HG03060 (cell line): ENCODE data around the gene PLCB1.

Experiments used
- ATAC-seq: cut with Tn5 transposase; IDR thresholded peaks from one replicate; pipeline ENCODE4 v1.9.1; 2021; ENCODE audit warnings: low read depth, moderate number of reproducible peaks; ENCODE audit not compliant: unreplicated experiment

Gene PLCB1

DNA sequence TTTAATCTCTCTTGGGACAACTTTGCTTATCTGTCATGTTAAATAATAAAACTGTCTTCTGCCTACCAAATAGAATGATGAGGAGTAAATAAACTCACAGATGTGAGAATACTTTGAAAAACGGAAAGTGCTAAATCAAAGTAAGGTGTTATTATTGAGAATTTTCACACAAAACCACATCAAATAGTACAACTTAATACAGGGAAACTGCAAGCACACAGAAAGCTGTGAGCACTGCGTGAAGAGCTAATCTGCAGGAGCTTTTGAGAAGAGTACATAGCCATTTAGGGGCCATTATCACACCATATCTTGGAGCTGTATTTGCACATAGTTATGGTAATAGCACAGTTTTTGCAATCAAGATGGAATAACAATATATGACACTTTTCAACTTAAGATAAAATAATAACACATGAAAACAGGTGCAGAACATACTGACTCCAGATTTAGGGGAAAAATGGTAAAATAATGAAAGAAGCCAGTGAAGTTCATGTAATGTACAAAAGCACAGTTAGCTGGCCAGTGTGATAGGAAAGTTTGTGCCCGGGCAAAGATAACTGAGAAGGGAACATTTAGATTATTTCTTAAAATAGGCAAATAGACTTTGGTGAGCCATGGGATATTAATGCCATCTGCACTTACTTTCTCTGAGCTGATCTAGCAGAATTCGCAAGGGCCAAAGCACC is 538.3 kb downstream of the PLCB1 start:
- no peak for ATAC-seq

DNA sequence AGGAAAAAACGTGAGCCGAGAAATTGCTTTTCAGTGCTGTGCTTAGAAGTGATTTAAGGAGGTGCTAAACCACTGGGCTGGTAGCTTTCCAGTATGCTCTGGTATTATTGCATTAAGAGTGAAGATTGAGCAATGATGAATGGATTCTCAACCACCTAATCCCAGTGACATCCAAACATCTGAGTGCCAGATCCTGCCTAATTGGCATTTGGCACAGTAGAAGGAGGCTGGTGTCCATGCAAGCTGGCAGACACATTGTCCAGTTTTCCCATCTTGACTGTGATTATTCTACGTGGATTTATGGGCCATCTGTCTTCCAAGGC is 538.8 kb downstream of the PLCB1 start:
- ATAC-seq = no peak

DNA sequence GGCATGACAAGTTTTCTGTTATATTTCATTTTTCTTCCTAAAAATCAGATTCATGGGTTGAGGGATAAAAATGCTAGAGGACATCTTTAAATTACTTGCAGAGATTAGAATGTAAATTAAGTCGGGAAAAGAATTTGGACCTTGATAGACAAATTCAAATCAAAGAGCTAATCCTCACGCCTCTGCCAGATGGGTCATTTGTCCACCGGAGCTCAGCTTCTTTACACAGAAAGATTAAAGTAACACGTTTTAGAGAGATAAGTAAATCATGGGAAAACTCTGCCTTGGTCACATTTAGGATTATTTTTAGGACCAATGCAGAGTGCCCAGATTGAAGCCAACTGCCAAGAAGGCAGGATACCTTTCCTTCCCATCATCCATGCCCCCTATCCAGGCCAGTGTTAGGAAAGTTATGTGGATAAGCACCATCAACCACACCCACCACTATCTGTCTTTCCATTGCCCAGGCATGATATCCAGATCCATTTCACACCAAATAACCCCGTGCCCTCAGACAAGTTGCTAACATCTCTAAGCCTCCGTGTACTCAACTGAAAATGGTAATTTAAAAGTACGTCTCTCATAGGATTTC is 539.4 kb downstream of the PLCB1 start:
- ATAC-seq = no peak

DNA sequence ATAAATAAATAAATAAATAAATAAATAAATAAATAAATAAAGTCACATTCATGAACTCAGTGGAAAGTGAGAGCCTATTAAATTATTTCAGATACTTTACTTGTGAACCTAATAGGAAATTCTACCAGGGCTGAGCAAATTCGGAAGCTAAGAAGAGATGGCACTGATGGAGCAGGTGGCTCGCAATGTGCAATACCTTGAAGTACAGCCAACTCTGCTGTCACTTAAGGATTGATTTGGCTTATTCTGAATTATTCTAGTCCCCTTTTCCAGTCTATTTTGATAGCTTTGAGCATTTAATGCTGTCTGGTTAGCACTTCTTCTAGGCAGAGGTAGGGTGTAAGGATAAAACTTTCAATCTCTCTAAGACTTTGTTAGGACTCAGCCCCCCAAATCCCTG is 541.0 kb downstream of the PLCB1 start:
- no peak for ATAC-seq

DNA sequence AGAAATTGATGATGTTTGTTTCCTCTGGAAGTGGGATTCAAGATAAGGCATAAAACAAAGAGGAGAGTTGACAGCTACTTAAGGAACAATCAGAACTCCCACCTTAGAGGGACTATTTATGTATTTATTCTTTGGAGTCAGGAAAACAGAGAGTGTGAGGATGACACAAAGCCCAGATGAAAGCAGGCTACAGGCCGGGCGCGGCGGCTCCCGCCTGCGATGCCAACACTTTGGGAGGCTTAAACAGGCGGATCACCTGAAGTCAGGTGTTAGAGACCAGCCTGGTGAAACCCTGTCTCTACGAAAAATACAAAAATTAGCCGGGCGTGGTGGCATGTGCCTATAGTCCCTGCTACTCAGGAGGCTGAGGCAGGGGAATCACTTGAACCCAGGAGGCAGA is 543.8 kb downstream of the PLCB1 start:
- ATAC-seq = no peak

DNA sequence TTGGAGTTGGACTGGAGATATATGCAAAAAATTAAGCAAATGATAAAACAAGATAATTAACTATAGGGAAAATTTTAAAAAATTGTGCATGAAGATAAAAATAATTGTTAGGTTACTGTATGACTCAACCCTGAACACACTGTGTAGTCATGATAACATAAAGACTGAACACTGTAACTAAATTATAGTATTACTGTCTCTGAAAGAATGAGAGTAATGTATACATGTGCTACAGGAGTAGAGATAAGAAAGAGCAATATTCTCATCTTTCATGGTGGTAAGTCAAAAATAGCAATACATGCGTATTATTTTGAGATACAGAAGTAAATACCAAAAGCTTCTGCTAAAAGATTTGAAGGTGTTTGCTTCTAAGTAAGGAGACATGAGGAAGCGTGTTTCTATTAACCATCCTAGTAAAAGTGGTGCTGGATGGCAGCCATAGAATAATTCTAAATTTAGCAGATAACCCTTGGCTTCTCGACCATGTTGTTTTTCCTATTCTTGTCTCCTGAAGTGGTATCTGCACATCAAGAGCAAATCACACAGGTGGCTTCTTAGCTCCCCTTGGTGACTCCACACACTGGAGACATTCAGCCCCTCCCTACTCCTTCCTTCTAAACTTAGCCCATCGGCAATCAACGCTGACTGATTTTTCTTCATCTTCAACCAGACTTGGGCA is 546.2 kb downstream of the PLCB1 start:
- ATAC-seq = no peak

DNA sequence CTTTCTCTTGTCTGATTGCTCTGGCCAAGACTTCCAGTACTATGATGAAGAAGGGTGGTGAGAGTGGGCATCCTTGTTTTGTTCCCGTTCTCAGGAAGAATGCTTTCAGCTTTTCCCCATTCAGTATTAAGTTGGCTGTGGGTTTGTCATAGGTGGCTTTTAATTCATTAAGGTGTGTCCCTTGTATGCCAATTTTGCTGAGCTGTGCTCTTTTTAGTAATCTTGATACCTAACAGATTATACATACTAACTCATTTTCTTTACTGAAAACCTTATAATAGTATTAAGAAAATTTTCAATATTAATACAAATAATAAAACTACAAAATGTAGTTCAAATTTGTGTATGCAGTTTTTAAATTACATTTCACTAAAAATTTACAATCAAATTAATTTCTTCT is 557.3 kb downstream of the PLCB1 start:
- ATAC-seq = no peak

DNA sequence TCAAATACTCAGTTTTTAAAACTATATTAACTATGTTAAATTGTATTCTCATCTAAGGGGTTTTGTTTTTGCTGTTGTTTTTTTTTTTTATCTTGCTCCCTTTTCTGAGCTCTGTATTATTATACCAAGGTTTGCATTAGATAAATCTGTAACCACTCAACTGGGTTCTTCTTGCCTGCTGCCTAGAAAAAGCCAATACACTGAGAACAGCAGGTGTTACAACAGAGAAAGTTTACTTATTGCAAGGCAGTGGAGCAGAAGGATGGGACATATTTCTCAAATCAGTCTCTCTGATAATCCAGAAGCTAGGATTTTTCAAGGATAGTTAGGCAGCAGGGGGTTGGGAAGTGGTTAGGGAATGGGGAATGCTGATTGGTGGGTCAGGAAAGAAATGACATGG is 558.0 kb downstream of the PLCB1 start:
- no peak for ATAC-seq

DNA sequence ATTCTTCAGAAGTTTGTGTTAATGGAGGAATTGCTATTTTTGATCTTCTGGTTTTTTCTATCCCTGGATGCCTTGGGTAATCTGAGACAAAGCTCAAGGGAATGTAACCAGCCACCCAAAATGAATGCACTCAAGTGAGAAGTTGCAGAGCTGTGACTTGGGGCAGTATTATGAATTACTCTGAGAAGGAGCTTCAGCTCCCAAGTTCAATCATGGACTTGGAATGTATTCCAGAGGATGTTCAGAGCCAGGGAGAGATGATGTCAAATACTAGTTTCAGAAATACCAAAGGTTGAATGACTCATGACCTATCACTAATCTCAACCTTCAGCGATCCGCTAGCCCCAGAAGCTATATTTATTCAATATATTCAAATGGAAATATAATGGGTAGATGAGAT is 561.6 kb downstream of the PLCB1 start:
- no peak for ATAC-seq

DNA sequence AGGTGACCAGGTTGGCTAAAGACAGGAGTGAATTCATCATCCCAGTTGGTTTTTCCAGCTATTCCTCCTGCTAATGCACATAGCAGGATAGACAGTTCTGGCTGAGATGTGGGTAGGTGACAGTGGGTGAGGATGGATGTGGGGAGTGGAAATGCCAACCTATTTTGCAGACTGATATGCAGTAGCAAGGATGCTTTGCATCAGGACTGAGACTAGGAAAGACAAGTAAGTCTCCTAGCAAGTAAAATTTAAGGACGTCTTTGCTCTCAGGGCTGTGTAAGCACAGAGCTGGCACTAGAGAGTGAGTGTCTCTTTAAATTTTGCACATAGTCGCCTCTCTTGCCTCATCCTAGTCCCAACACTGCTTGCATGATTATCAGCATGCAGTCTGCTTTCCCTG is 568.7 kb downstream of the PLCB1 start:
- no peak for ATAC-seq

DNA sequence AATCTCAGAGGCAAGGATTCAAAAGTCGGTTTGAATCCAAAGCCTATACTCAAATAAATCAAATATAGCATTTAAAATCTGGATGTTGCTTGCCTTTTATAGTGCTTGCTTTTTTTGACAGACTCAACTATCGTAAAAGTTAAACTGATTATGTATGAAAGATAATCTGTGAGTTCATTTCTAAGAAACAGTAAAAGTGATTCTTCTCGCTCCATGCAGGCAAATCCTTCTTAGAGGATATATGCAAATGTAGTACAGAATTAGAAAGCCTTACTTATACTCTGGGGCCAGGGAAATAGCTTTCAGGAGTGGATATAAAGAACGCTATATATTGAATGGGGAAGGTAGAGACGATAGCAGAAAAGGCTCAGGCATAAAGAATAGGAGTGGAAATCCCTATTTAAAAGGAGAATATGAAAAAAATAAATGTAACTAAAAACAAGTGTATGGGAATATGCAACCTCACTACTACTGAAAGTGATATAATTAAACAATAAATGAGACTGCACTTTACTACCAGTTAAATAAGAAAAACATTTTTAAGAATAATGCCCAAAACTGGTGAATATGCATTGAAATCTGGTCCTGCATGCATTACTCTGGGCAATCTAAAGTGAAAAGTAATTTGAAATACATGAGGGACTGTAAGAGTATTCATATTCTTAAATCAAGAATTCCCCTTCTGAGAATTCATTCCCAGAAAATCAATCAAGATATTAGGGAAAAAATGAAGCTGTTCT is 575.1 kb downstream of the PLCB1 start:
- ATAC-seq = no peak

DNA sequence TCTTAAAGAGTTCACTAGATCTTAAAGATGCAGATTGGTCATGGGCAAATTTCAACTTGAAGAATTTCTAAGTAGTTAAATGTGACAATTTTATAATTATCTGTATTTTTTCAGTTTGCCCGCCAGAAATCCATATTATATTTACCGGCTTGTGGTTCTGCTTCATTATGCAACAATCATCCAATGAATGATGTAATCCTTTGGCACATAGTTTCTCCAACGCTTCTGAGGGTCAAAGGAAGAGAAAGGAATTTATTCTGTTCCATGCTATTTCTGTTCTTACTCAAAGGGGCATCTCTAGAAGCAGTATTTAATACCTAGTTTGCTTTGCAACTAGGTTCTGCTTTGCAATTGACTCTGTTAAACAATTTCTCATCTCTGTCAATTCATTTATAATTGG is 577.6 kb downstream of the PLCB1 start:
- no peak for ATAC-seq

DNA sequence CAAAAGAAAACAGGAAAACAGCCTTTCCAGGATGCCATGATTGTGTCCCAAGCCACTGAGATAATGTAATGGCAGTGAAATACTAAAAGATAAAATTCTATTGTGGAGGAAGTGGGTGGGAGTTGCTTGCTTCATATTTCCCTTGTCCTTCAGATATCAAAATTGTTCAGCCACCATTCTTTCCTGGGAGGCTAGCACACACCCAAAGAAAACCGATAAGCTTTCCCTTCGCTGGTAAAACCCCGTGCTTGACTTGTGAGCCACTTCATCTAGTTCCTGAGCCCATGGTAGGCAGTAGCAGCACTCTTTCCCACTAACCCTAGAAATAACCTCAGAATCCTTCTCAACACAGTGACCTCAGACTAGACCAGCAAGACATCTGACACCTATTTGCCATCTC is 579.4 kb downstream of the PLCB1 start:
- ATAC-seq = no peak

DNA sequence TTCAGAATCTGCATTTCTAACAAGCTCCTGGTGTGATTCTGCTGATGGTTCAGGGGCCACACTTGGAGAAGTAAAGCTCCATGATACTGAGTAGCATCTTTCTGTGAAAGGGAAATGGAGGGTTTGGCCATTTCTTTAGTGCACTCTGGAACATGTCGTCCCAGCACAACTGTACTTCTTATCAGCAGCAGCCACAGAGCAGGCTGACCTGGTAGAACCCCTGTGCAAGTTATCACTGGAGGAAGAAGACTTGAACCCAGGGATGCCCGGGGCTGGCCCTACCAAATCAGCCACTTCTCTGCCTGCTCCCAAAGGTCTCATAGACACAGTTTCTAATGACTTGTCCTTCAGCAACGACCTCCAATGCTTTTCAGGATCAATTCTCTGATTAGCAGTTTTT is 582.1 kb downstream of the PLCB1 start:
- no peak for ATAC-seq

DNA sequence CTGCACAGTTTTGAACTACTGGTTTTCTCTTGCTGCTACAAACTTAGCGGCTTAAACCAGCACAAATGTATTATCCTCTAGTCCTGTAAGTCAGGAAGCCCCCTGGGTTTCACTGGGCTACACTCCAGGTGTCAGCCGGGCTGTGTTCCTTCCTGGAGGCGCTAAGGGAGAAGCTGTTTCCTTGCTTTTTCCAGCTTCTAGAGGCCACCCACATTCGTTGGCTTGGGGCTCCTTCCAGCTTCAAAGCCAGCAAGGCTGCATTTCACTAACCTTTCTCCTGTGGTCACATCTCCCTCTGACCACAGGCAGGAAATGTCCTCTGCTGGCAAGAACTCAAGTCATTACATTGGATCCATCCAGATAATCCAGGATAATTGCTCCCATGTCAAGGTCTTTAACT is 586.2 kb downstream of the PLCB1 start:
- no peak for ATAC-seq

DNA sequence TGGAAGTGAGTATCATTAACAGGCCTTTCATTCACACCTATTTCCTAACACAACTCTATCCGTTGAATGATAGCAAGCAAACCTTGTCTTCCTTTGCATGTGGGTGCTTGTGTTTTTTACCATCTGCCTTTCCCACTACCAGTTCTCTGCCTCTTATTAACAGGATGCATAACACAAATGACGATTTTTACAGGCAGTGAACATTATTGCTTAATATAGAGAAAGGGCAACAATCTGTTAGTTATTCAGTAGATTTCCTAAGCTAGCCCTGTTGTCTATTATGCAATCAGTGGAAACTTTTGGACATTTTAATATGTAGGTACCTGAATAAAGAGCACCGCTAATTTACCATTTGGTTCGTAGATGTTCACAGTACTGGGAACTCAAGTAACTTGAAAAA is 588.0 kb downstream of the PLCB1 start:
- no peak for ATAC-seq

DNA sequence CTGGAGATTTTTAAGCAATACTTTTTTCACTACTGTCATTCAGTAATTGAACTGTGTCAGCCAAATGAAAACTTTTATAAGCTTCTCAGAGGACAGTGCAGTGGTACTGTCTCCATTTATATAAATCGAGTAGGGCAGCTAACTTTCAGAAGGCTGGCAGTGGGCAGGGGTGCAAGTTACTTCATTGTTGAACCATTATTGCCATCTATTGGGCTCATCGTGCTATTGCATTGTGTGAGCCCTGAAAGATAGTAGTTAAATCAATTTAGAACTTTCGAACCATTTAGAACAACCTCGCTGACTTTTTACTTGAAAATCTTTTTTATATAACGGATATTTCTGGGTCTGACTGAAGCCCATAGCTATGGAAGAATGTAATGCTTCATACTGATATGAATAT is 589.0 kb downstream of the PLCB1 start:
- no peak for ATAC-seq

DNA sequence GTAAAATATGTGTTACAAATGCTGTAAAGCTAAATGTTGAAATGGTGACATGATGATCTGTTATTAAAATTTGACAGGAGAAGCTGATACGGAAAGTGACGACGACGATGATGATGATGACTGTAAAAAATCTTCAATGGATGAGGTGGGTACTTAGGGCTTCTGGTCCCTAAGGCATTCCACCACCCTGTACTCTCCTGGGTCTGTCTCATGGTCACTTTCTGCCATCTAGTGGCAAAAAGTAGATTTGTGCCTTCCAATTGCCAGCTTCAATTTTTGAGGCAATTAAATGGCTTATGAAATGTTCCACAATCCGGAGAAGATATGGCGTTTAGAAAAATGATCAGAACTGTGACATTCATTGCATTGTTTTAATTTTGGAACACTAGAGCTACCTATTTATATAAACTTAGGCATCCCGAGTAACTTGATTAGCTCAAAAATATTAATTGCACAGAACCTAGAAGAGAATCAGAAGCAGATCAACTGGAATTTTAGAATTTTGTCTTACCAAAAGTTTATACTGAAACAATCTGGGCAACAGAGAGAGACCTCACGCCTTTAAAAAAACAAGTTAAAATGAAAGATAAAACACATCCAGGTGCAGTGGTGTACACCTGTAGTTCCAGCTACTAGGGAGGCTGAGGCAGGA is 590.3 kb downstream of the PLCB1 start:
- ATAC-seq = peak; percentile 67

DNA sequence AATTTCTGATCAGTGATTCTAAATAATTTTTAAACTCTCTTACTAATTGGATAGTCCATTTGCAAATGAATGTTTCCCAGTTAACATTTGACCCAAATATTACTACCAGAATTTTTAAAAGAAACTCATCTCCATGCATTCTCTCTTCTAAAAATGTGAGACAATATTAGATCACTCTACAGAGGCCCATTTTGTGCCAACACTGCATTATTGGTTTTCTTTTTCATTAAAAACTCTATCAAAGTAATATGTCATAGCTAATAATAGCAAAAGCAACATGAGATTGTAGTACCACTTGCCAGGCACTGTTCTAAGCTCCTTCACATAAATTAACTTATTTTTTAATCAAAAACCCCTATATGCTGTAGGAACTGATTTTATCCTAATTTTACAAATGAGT is 591.2 kb downstream of the PLCB1 start:
- no peak for ATAC-seq

DNA sequence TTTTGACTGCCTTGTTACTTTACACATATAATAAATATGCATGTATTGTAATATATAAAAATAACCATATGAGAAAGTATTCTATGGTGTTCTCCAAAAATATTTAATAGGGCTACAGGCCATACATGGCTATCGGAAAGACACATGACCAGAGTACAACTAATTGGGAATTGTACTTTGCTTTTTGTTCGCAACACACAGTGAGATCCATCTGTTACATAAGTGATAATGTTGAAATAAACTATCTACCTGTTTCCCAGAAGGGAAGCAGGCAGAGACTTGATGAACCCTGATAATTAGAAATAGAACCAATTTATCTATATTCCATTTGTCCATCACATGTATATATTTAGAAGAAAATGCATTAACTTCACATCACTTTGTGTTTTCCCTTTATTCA is 592.8 kb downstream of the PLCB1 start:
- ATAC-seq = no peak

DNA sequence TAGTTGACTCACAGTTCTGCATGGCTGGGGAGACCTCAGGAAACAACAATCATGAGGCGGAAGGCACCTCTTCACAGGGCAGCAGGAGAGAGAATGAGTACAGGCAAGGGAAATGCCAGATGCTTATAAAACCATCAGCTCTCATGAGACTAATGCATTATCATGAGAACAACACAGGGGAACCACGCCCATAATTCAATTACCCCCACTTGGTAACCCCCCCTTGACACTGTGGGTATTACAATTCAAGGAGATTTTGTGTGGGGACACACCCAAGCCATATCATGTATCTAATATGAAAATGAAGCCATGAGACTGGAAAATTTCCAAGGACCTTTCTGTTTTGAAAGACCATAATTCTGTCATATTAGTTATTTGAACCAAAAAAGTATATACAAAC is 594.4 kb downstream of the PLCB1 start:
- no peak for ATAC-seq
